SK-N-SH (cell line): ENCODE data around the gene INO80.

Experiments
- ELF1 ChIP-seq: IDR thresholded peaks from 2 replicates; pipeline ENCODE4 v1.4.0; 2012
- RFX5 ChIP-seq: IDR thresholded peaks from 2 replicates; pipeline ENCODE4 v1.6.1; 2012; ENCODE audit warnings: mild to moderate bottlenecking, improper control_type of control experiment, low read length
- TAF1 ChIP-seq: IDR thresholded peaks from 2 replicates; pipeline ENCODE4 v1.6.1; 2012; ENCODE audit warnings: low read depth, mild to moderate bottlenecking, low read length, moderate library complexity, borderline replicate concordance
- TF ChIP-seq, protein P1 (sequence below): fragments of 200-600 bp; sonication (generic); IDR thresholded peaks from 2 replicates; pipeline ENCODE4 v1.6.1; 2017; ENCODE audit warnings: antibody characterized with exemption, mild to moderate bottlenecking, moderate library complexity

DNA sequence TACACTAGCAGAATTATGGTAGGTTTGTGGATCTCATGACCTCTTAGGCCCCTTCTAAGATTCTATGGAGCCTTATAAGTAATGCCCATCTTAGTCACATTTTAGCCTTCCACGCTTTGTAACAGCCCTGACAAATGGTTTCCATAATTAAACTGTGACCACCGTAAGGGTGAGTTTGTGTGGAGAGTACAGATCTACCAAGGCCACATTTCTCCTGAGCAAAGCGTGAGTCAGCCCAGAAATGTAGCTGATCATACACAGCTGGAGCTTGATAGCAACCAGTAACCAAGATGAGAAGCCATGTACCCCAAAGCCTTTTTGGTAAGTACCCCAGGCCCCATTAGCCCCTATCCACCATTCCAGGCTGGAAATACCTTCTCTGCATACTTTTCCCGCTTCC is 131.1 kb downstream of the INO80 start:
- TF ChIP-seq RFX5 (no peak), ELF1 (no peak), TAF1 (no peak)
- TF ChIP-seq, protein P1, sequence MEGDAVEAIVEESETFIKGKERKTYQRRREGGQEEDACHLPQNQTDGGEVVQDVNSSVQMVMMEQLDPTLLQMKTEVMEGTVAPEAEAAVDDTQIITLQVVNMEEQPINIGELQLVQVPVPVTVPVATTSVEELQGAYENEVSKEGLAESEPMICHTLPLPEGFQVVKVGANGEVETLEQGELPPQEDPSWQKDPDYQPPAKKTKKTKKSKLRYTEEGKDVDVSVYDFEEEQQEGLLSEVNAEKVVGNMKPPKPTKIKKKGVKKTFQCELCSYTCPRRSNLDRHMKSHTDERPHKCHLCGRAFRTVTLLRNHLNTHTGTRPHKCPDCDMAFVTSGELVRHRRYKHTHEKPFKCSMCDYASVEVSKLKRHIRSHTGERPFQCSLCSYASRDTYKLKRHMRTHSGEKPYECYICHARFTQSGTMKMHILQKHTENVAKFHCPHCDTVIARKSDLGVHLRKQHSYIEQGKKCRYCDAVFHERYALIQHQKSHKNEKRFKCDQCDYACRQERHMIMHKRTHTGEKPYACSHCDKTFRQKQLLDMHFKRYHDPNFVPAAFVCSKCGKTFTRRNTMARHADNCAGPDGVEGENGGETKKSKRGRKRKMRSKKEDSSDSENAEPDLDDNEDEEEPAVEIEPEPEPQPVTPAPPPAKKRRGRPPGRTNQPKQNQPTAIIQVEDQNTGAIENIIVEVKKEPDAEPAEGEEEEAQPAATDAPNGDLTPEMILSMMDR, result no peak
